ENCODE measurements around the gene GORASP1.
A peak's percentile ranks its signal among the peaks of the same experiment; 100 is the strongest.

The GORASP1 gene

GRCh38 chr3:39102504-39103323 is 4.7 kb downstream of the GORASP1 start:
- no peak for DNase-seq (ENCODE audit: low spot score)

GRCh38 chr3:39101022-39101689 is 6.3 kb downstream of the GORASP1 start:
- DNase-seq (ENCODE audit: low spot score): no peak

GRCh38 chr3:39100500-39100886 is 6.9 kb downstream of the GORASP1 start:
- no peak for DNase-seq (ENCODE audit: low spot score)

- no peak for DNase-seq (ENCODE audit: low spot score)
Measured at GRCh38 chr3:39099738-39100499, 7.5 kb downstream of the GORASP1 start.

DNA sequence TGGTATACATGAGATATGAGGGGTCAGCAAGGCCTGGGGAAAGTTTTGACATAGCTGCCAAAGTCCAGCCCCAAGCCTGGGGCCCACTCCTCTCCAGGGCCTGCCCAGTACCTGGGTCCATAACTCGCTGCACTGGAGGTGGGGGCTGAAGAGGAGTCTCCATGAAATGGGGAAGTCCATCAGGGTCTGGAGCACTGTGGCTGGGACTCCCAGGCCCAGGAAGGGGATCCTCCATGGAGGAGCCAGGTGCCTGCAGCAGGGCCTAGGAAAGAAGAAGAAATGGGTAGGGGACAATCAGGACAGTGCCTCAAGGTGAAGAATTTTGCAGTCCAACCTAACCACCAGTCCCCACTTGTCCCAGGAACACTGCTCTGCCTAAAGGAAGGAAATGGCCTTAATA is 8.2 kb downstream of the GORASP1 start:
- DNase-seq (ENCODE audit: low spot score): no peak

DNA sequence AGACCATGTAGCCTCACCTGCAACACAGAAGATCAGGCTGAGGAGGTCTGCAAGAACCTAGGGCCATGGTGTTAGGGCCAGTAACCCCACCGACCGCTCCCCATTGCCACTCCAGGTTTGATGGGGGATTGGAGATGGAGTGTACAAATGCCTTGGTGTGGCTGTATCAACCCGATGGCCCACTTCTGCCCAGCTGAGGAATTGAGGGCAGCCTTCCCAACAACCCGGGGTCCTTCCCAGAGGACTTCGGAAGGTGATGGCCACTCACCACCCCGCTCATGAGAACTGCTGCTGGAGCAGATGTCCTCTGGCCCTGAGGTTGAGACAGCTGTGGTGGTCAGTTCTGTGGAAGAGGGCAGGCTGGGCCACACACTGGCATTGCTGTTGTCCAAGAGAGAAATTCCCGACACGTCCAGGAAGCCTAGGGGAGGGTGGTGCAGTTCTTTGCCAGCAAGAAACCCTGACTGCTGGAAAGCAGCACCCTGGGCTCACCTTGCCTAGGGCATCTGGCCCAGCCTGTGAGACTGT is 8.9 kb downstream of the GORASP1 start:
- DNase-seq (ENCODE audit: low spot score): no peak

- DNase-seq (ENCODE audit: low spot score): no peak
Measured at GRCh38 chr3:39097716-39098472, 9.5 kb downstream of the GORASP1 start.

GRCh38 chr3:39096775-39097174 is 10.7 kb downstream of the GORASP1 start:
- DNase-seq (ENCODE audit: low spot score): peak; percentile 90

- DNase-seq (ENCODE audit: low spot score): peak; percentile 53
Measured at GRCh38 chr3:39095778-39096177, 11.6 kb downstream of the GORASP1 start.

DNA sequence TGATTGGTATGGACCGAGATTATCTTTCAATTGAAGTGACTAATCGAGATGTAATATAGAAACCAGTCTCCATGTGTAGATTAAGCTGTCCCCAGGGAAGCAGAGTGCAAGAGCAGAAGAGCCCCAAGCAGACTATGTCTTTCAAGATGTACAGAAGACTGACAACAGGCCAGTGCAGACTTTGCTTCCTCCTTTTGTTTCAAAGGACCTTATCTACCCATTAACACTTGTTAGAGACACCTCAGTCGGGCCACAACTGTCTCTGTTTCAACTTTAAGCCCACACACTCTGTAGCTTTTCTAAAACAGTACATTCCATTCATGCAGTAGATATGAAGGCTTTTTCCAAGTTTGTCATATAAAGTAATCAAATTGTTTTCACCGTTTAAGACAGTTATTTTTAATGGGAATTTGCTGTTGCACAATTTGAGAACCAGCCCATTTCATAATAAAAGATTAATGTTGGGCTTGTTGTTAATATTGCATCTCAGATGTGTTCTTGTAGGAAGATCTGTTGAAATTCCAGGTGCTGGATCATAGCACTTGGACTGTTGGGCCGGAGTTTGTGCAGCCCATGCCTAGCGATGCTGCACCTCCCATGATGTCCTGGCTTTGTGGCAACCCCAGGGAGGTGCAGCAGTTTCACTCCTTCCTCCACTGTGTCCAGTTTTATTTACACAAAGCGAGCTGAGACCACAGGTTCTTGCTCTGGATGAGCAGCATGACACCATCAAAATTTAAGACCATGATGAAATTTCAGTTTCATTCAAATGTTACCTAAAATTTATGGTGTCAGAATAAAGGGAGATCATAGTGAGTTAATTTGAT is 12.4 kb downstream of the GORASP1 start:
- DNase-seq (ENCODE audit: low spot score): no peak

DNA sequence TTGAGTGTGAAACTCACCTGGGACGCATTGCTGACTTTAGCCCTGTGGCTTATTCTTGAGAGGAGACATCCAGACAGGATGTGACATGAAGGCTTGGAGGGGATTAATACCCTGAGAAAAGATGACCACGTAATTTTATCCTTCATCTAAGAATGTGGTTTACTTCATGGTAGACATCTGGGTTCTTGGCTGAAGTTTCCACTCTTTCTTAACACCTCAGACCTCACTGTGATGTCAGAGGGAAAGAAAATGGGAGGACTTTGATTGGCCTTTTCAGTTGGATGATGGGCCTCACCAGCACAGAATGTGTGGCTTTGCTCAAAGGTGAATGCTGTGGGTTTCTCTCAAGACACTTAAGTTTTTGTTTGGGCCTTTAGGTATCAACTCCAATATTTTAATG is 16.5 kb downstream of the GORASP1 start:
- DNase-seq (ENCODE audit: low spot score): no peak

GRCh38 chr3:39088889-39089288 is 18.5 kb downstream of the GORASP1 start:
- DNase-seq (ENCODE audit: low spot score): no peak

- no peak for DNase-seq (ENCODE audit: low spot score)
Measured at GRCh38 chr3:39088456-39088855, 19.0 kb downstream of the GORASP1 start.

GRCh38 chr3:39086144-39086543 is 21.3 kb downstream of the GORASP1 start:
- no peak for DNase-seq (ENCODE audit: low spot score)

GRCh38 chr3:39082666-39083313 is 24.6 kb downstream of the GORASP1 start:
- DNase-seq (ENCODE audit: low spot score): no peak

GRCh38 chr3:39080026-39080425 is 27.4 kb downstream of the GORASP1 start:
- DNase-seq (ENCODE audit: low spot score): no peak

DNA sequence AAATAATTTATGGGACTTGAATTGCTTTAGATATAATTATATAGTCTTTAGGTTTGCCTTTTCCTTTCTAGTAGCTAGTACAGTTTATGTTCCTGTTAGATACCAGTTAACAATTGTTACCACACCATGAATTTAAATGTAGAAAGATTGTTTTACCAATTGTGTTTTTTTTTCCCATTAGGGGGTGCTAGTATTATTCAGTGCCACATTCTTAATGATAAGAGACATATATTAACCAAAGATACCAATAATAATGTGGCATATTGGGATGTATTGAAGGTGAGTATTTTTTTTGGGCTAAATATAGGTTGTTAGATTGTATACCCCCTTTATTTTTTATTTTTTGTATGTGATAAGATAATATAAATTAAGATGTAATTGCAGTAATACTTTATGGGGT is 27.9 kb downstream of the GORASP1 start:
- no peak for DNase-seq (ENCODE audit: low spot score)

- no peak for DNase-seq (ENCODE audit: low spot score)
Measured at GRCh38 chr3:39075910-39076309, 31.5 kb downstream of the GORASP1 start.

DNA sequence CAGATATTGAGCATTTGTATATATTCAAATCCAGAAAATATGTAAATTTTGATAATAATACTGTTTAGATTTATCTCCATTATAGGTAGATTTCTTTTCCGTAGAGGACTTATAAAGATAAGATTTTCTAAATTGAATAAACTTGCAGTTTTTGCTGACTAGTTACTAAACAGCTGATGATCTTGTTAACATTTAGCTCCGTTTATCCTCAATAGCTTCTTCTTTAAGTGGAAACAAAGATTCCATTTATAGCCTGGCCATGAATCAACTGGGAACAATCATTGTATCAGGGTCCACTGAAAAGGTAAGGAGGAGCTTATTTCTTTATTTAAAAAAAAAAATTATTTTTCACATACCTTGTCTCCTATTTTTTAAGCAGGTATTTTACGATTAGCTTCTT is 38.9 kb downstream of the GORASP1 start:
- DNase-seq (ENCODE audit: low spot score): peak; percentile 68

DNA sequence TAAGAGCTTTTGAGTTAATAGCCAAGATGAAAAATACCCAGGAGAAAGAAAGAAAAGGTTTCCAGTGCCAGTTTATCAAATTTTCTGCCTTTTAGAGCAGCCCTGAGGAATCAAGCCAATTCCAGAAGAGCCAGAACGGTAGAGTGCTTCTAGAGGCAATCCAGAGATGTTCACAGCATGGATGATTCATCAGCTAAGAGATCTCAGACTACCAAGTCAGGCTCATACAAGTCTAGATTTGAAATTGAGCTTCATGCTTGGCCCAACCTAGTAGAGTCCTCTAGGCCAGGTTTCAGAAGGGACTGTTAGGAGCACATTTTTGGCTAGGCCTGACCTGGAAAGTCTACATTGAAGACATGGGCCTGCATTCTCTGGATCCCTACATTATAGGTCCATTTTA is 40.1 kb downstream of the GORASP1 start:
- DNase-seq (ENCODE audit: low spot score): no peak
